Ecto neural progenitor cell (in vitro differentiated cells): Measurements from ENCODE around the gene UBE2H.
"Not testable (repeated sequence)": the region's sequence is repeated elsewhere in the genome, so short reads cannot be mapped to it uniquely, and the experiment has no call there.

Experiments used
- DNase-seq: peaks from one replicate; pipeline ENCODE4 v3.0.0-alpha.2; 2018; ENCODE audit warnings: low spot score

The UBE2H gene

GRCh38 chr7:129843365-129843898 is 109.3 kb downstream of the UBE2H start:
- no peak for DNase-seq

- no peak for DNase-seq
These were observed 111.3 kb downstream of the UBE2H start for GRCh38 chr7:129841465-129841864.

GRCh38 chr7:129840757-129841156 is 112.0 kb downstream of the UBE2H start:
- no peak for DNase-seq

GRCh38 chr7:129836983-129837382 is 115.8 kb downstream of the UBE2H start:
- no peak for DNase-seq

- no peak for DNase-seq
These were observed 117.2 kb downstream of the UBE2H start for GRCh38 chr7:129835569-129835968.

- DNase-seq, result not testable (repeated sequence)
These were observed 119.4 kb downstream of the UBE2H start for GRCh38 chr7:129833353-129833752.

GRCh38 chr7:129832701-129833227 is 120.0 kb downstream of the UBE2H start:
- no peak for DNase-seq

- DNase-seq, result no peak
These were observed 120.5 kb downstream of the UBE2H start for GRCh38 chr7:129832282-129832681.

- DNase-seq, result no peak
These were observed 121.2 kb downstream of the UBE2H start for GRCh38 chr7:129831424-129832058.

GRCh38 chr7:129830949-129831348 is 121.8 kb downstream of the UBE2H start:
- no peak for DNase-seq

- DNase-seq, result peak; percentile 67
These were observed 122.8 kb downstream of the UBE2H start for GRCh38 chr7:129829737-129830631.

- no peak for DNase-seq
These were observed 123.6 kb downstream of the UBE2H start for GRCh38 chr7:129828989-129829736.

GRCh38 chr7:129828078-129828762 is 124.5 kb downstream of the UBE2H start:
- no peak for DNase-seq

- DNase-seq, result no peak
These were observed 125.2 kb downstream of the UBE2H start for GRCh38 chr7:129827467-129827990.

- not testable (repeated sequence) for DNase-seq
These were observed 125.9 kb downstream of the UBE2H start for GRCh38 chr7:129826895-129827294.

- DNase-seq, result peak; percentile 96
These were observed 127.4 kb downstream of the UBE2H start for GRCh38 chr7:129825209-129825970.

- no peak for DNase-seq
These were observed 128.2 kb downstream of the UBE2H start for GRCh38 chr7:129824291-129825208.

GRCh38 chr7:129823143-129823542 is 129.6 kb downstream of the UBE2H start:
- DNase-seq, result not testable (repeated sequence)

- DNase-seq, result no peak
These were observed 131.3 kb downstream of the UBE2H start for GRCh38 chr7:129821476-129821875.
